ENCODE results near the gene ZNF30.
"Not testable (repeated sequence)": the region's sequence is repeated elsewhere in the genome, so short reads cannot be mapped to it uniquely, and the experiment has no call there.

Gene ZNF30

DNA sequence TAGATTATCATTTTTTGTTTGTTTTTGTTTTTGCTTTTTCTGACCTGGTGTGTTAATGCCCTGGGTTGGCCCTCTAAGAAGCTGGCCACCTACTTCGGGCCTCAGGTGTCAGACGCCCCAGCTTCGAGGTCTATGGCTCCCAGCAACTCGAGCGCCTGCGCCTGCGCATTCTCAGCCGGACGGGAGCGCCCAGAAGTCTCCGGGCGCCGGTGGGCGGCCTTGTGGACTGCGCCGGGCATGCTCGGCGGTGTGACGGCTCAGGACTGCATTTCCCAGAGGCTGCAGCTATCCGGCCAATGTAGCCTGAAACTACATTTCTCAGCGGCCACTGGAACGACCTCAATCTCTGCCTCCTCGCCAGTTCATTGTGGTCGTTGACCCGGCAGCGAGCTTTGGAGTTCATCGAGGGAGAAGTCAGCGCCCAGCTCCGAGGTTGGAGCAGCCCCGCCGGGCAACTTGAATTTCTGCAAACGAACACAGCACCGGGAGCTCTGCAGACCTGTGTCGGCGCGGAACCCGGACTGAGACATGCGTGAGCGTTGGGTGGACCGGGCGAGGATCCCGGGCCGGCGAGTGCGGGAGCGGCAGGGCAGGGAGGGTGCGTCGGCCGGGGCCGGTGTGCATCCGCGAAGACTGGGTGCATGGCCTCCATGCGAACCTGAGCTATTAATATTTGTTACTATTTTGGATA, at the start of gene ZNF30:
Gene ZNF30 (plus strand): TSS at position 219 of the 691 bp plus-strand sequence. CDS start 3,045 bp downstream, outside the sequence.
- peak; percentile 82 for DNase-seq

DNA sequence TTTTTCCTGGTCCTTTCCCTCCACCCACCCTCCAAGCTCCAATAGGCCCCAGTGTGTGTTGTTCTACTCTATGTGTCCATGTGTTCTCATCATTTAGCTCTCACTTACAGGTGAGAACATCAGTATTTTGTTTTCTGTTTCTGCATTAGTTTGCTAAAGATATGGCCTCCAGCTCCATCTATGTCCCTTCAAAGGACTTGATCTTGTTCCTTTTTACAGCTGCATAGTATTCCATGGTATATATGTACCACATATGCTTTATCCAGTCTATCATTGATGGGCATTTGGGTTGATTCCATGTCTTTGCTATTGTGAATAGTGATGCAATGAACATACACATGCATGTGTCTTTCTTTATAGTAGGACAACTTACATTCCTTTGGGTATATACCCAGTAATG, 47.1 kb upstream of the ZNF30 start:
- DNase-seq, result no peak

DNA sequence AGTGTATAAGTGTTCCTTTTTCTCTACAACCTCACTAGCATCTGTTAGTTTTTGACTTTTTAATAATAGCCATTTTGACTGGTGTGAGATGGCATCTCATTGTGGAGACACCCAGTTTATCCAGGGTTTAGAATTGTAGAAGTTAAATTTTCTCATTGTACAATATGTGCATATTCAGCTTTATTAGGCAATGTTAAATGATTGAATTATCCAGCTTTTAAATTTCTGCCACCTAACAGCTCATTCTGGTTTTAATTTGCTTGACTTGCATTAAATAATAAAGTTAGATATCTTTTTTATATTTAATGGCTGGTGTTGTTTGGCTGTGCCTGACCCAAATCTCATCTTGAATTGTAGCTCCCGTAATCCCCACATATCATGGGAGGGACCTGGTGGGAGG, 46.7 kb upstream of the ZNF30 start:
- DNase-seq, result no peak

DNA sequence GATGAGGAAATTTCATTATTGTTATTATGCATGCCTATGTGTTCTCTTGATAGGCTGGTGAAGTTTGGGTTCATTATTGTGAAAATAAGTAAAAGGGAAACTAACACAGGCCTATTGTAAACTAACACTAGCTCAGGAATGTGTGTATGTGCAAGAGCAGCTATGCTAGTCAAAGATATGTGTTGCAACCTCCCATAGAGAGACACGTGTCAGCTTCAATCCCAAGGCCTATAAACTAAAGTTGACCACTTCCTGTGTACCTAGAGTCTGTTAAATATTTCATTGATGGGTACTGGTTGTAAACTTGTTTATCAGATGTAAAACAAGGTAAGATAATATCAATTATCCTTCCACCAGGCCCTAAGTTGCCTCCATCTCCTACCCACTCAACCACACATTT, 44.7 kb upstream of the ZNF30 start:
- no peak for DNase-seq

DNA sequence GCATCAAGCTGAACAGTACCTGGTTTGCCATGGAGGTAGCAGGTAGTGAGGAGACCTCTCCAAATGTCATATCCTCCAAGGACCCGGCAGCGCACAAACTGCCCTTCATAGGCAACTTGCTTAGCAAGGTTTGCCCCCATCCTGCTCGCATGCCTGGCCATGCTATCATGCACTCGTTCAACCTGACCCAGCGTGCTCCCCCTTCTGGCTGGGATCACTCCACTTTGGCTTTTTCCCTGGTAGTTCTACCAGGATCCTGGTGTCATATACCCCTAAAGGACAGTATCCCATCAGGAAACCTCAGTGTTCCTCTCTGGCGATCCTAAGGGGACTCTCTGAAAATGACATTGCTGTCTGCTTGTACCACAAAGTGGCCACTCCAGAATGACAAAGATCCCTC, 38.6 kb upstream of the ZNF30 start:
- DNase-seq, result no peak

DNA sequence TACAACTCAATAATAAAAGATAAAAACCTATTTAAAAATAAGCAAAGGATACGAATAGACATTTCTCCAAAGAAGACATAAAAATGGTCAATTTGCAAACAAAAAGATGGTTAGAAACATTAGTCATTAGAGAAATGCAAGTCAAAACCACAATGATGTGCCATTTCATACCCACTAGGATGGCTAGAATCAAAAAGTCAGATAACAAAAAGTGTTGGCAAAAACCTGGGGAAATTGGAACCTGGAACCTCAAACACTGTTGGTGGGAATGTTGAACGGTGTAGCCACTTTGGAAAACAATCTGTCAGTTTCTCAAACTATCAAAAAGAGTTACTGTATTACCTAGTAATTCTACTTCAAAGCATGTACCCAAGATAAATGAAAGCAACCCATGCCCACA, 26.5 kb upstream of the ZNF30 start:
- no peak for DNase-seq

DNA sequence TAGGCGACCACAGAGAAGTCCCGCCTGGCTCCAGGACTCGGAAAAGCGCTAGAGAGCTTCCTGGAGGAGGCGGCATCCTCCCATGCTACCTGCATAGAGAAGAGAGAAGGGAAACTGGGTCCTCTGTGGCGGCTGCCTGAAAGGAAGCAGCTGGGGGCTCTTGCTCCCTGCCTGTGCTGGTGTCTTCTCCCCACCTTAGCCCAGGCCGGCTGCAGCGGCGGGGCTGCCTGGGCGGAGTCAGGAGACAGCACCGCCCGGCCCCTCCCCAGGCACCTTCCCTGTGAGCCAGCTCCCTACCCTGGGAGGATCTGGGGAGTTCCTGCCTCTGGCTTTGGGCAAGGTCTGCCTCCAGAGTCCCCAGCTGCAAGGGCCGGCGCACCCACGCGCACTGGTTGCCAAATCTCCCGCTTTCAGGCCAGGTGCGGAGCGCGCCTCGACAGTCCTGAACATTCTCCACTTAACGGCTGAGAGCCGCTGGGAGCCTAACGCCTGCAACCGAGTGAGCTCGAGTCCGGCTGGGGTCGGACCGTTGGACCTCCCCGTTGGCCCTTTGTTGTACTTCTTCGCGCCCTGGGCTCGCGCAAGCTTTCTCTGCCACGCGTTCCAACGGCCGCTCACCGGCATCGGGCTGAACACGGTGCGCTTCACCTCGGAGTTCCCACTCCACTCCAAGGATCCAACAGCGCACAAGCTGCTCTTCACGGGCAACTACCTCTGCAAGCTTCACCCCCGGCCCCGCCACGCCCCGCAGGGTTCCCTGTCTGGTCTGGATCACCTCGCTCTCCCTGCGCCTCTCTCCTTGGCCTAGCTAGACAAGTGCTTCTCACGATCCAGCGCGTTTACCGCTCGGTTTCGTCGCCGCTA, 21.8 kb upstream of the ZNF30 start:
- no peak for DNase-seq

DNA sequence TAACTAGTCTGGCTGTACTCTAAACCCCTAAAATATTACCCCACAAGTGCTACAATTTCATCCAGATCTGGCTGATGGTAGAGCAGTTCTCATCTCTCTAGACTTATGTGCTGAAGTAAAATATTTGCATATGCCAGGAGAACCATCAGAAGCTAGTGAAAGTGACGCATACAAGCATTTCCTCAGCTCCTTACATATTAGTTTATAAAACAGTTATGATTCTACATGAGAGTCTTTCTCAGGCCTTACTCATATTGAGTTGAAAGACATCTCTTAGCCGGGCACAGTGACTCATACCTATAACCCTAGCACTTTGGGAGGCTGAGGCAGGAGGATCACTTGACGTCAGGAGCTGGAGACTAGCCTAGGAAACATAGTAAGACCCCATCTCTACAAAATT, 15.9 kb upstream of the ZNF30 start:
- DNase-seq, result no peak

DNA sequence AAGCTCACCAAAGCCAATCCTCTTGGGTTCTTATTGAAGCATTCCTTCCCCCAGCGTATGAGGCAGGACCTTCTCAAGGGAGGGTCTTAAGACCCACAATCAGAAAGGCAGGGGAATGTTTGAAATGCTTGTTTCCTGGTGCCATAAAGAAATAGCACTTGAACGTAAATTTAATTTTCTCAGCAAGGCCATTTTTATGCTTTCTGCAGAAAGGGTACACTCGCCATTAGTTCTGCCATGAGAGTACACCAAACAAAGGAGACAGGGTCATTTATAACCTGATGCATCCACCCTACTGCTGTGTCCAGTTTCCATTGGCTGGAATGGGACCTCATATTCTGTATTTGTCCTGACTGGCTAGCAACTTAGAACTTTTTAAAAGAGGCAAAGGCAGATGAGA, 9.6 kb upstream of the ZNF30 start:
- DNase-seq, result not testable (repeated sequence)

DNA sequence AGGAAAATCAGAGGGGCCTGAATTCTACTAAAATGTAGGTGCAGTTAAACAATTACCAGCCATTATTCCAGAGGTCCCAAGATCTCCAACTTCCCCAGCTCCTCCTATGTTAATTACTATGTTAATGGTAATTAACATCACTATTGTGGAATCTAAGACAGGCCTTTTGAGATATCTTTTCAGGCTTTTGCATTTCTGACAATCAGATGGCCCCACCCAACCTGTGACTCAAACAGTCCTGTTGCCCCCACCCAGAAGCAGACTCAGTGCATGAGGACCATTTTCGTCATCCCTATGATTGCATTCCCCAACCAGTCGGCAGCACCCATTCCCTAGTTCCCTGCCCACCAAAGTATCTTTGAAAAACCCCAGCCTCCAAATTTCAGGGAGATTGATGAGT, 8.5 kb upstream of the ZNF30 start:
- no peak for DNase-seq

DNA sequence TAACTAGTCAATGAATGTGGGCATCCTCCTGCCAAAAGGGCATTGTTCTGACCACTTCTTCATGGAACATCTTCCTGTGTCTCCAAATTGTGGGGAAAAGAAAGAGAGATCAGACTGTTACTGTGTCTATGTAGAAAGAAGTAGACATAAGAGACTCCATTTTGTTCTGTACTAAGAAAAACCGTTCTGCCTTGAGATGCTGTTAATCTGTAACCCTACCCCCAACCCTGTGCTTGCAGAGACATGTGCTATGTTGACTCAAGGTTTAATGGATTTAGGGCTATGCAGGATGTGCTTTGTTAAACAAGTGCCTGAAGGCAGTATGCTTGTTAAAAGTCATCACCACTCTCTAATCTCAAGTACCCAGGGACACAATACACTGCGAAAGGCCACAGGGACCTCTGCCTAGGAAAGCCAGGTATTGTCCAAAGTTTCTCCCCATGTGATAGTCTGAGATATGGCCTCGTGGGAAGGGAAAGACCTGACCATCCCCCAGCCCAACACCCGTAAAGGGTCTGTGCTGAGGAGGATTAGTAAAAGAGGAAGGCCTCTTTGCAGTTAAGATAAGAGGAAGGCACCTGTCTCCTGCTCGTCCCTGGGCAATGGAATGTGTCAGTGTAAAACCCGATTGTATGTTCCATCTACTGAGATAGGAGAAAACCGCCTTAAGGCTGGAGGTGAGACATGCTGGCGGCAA, 6.5 kb upstream of the ZNF30 start:
- not testable (repeated sequence) for DNase-seq

DNA sequence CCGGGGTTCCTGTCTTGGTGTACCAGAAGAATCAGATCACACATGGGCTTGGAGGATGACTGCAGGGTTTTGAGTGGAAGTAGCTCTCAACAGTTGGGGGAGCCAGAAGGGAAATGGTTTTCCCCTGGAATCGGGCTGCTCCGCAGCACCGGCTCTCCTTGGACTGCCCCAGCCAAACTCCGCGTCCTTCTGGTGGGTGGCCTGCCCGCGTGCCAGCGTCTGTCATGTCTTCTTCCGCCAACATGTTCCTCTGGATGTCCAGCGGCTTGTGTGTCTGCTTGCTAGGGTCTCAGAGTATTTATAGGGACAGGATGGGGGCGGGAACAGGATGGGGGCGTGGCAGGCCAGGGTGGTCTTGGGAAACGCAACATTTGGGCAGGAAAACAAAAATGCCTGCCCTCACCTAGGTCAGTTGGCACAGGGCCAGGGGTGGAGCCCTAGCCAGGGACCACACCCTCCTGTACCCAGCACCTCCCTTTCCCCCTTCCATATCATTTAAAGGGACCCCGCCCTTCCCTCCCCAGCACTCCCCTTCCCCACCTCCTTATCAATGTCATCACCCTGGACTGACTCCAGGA, 1.3 kb upstream of the ZNF30 start:
- DNase-seq, result no peak

DNA sequence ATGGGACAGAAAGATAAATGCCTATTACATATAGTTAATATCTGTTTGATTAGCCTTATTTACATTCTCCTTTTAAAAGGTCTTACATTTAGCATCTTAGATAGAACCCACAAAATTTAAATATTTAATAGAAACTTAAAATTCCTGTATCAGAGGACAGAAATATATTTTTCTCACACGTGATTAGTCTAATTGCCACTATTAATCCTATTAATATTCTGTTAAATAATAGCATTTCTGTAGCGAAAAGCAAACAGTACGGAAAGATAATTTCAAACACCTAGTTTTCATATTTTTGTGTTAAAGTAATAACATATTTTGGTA, 380 bp upstream of the ZNF30 start:
- DNase-seq, result no peak

DNA sequence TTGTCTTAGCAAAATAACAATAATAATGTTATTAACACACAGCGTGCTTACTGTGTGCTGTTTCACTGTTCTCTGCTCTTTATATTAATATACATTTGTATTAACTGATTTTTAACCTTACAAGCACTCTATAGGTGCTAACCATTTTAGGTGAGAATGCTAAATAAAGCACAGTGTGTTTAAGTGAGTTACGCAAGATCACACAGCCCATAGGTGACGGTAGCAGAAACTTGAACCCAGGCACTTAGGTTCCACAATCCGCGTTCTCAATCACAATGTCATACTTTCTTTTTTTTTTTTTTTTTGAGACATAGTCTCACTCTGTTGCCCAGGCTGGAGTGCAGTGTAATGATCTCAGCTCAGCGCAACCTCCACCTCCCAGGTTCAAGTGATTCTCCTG, 5.8 kb downstream of the ZNF30 start:
- DNase-seq, result no peak

DNA sequence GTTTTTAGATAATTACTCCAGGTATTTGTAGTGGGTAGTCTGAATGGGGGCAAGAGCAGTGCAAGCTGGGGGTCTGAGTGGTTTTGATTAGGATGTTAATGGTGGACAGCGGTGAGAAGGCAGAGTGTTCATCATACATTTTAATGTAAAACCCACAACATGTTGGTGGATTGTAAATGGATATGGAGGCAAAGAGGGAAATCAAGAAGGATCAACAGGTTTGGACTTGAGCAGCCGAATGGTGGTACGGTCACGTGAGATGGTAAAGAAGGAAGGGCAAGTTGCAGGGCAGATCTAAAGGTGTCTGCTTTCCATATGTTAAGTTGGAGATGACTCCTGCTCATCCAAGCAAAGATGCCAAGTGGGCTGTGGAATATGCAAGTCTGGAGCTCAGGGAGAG, 9.5 kb downstream of the ZNF30 start:
- no peak for DNase-seq

DNA sequence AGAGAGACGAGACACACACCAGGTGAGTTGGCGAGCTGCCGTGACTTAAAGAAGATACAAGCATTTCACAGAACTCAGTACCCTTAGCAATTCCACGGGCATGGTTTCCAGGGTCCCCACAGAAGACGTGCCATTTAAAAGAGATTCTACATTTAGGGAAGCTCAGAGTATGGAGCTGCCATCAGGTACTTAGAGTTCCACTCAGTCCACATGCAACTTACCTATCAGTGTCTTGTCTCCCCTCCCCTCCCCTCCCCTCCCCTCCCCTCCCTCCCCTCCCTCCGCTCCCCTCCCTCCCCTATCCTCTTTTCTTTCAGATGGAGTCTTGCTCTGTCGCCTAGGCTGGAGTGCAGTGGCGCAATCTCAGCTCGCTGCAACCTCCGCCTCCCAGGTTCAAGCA, 12.2 kb downstream of the ZNF30 start:
- DNase-seq, result no peak

DNA sequence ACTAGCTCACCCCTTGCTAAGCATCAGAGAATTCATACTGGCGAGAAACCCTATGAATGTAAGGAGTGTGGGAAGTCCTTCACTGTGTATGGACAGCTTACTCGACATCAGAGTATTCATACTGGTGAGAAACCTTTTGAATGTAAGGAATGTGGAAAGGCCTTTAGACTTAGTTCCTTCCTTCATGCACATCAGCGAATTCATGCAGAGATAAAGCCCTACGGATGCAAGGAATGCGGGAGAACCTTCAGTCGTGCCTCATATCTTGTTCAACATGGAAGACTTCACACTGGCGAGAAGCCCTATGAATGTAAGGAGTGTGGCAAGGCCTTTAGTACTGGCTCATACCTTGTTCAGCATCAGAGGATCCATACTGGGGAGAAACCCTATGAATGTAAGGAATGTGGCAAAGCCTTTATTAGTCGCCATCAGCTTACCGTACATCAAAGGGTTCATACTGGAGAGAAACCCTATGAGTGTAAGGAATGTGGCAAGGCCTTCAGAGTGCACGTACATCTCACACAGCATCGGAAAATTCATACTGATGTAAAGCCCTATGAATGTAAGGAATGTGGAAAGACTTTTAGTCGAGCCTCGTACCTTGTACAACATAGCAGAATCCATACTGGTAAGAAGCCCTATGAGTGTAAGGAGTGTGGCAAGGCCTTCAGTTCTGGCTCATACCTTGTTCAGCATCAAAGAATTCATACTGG, 17.3 kb downstream of the ZNF30 start:
- no peak for DNase-seq

DNA sequence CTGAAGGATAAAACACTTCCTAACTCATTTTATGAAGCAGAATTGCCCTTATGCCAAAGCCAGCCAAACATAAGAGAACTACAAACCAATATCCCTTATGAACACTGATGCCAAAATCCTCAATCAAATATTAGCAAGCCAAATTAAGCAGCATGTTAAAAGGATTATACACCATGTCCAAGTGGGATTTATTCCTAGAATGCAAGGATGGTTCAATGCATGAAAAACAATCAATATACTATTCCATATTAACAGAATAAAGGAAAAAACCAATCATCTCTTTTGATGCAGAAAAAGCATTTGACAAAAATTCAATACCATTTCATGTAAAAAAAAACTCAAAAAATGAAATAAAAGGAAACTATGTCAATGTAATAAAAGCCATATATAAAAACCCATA, 26.4 kb downstream of the ZNF30 start:
- no peak for DNase-seq

DNA sequence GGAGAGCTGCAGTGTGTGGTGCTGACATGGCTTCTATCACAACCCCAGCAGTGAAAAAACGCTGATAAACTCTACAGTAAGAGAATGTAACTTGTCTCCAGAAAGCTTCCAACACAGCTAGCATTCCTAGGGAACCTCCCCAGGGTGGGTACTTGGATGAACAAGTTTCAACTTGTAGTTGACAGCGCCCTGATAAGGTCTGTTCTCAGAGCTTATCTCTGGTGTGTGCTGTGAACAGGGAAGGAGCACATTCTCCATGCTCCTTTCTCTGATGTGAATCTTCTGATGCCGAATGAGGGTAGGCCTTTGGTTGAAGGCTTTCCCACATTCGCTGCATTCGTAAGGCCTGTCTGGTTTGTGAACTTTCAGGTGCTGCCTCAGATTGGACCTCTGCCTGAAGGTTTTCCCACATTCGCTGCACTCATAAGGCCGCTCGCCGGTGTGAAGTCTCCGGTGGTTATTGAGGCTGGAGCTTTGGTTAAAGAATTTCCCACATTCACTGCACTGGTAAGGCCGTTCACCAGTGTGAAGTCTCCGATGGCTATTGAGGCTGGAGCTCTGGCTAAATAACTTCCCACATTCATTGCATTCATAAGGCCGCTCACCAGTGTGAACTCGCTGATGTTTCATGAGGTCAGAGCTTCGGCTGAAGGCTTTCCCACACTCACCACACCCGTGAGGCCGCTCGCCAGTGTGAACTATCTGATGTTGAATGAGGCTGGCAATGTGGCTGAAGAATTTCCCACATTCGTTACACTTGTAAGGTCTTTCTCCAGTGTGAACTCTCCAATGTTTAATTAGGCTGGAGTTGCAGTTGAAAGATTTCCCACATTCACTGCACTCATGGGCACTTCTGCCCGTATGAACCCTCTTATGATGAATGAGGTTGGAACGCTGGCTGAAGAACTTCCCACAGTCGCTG, 31.4 kb downstream of the ZNF30 start:
- DNase-seq, result no peak

DNA sequence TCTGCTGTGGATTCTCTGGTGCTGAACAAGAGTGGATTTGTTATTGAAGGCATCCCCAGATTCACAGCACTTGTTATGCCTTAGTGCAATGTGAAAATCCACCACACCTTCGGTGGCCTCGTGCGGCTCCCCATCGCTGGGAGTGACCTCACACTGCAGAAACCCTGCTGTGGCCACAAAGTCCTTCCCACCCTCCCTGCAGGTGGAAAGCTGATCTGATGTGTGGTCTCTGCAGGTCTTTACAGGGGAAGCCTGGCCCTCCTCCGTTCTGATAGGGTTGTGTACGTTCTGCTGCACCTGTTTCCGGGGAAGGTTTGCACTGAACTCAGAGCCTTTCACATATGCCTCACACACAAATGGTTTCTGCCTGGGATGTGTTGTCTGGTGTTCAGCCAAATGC, 32.3 kb downstream of the ZNF30 start:
- DNase-seq, result no peak

DNA sequence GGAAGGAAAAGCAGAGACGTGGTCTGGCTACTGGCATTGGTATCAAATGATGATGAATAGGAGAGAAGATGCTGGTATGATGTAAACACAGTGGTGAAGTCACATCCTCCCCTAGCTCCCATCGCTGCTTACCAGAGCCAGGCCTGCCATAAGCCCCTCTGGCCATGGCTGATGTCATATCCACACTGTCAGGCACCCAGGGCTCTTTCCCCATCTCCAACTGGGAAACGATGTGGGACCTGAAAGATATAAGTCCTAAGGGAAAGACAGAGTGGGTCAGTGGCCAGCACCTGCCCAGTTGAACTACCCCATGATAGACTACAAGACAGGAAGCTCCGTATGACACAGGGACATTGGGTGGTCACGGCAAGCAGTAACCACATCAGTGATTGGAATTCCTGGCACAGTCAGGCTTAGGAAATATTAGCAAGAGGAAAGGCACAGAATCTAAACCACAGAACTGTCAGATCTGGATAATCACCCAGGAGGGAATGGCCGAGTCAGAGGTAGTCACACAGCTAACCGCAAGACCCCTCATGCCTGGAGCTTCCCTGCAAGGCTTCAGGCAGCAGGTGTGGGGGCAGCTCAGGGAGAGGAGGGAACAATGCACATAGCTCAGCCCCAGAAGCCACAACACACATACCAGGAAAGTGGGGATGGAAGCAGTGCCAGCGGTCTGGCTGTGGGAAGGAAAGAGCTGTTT, 33.6 kb downstream of the ZNF30 start:
- no peak for DNase-seq
